HL-60 (cell line): ENCODE data around the gene IER2.

Experiments used
- CTCF ChIP-seq: IDR thresholded peaks from one replicate; pipeline ENCODE4 v1.5.1; 2011; ENCODE audit warnings: low read length, control low read depth, inconsistent platforms; ENCODE audit not compliant: insufficient read depth
- GABPA ChIP-seq: IDR thresholded peaks from 2 replicates; pipeline ENCODE4 v1.6.1; 2012; ENCODE audit warnings: low read depth
- POLR2AphosphoS5 ChIP-seq: IDR thresholded peaks from 2 replicates; pipeline ENCODE4 v1.6.1; 2012; ENCODE audit warnings: low read depth
- REST ChIP-seq: IDR thresholded peaks from 2 replicates; pipeline ENCODE4 v1.6.1; 2012; ENCODE audit warnings: low read depth; ENCODE audit not compliant: insufficient replicate concordance
- SPI1 ChIP-seq: IDR thresholded peaks from 2 replicates; pipeline ENCODE4 v1.6.1; 2012; ENCODE audit warnings: low read depth, mild to moderate bottlenecking, borderline replicate concordance

- TF ChIP-seq POLR2AphosphoS5 (no peak), CTCF (no peak), REST (no peak), GABPA (no peak), SPI1 (no peak)
These were observed 23.2 kb upstream of the IER2 start for GRCh38 chr19:13127051-13127450.
